Stomach (tissue), 4 donors: ENCODE measurements around the gene USP6NL.

Source experiments
- CTCF ChIP-seq, 7 experiments: fragments of 450-650 bp in 4 of 7; fragments of 200-600 bp in 3 of 7; sonication (generic) in 3 of 7; IDR thresholded peaks; one replicate each; pipeline ENCODE4 v1.5.1; 2016 to 2019; ENCODE audit warnings: antibody characterized with exemption in 7 of 7, control low read depth in 2 of 7, mild to moderate bottlenecking in 1 of 7
- EP300 ChIP-seq: sonication (generic); formaldehyde crosslinking; IDR thresholded peaks from one replicate; pipeline ENCODE4 v1.6.1; 2017; ENCODE audit warnings: antibody characterized with exemption
- POLR2A ChIP-seq, 4 donors: fragments of 450-650 bp; IDR thresholded peaks; one replicate each; pipeline ENCODE4 v1.6.1; 2016; ENCODE audit warnings: antibody characterized with exemption in 4 of 4, control low read depth in 2 of 4, mild to moderate bottlenecking in 1 of 4, moderate library complexity in 1 of 4
- POLR2AphosphoS5 ChIP-seq, 3 donors: sonication (generic); formaldehyde crosslinking; IDR thresholded peaks; one replicate each; pipeline ENCODE4 v1.6.1; 2016; ENCODE audit warnings: antibody characterized with exemption in 3 of 3

- TF ChIP-seq POLR2A (IDR thresholded peaks at IDR 0.05) (no peak), CTCF (IDR thresholded peaks at IDR 0.05) (no peak), EP300 (no peak), POLR2AphosphoS5 (IDR thresholded peaks at IDR 0.05) (no peak)
Observed at GRCh38 chr10:11570751-11571150, 40.7 kb downstream of the USP6NL start.
